Brain microvascular endothelial cell (primary cell): ENCODE results near the gene MOGAT2.
"Not testable (repeated sequence)": the region's sequence is repeated elsewhere in the genome, so short reads cannot be mapped to it uniquely, and the experiment has no call there.

Source experiments
- DNase-seq: peaks from one replicate; pipeline ENCODE4 v3.0.0-alpha.2; 2020
- H3K27ac ChIP-seq: fragments of 250-450 bp; sonication (Bioruptor Pico); 2 replicates; pipeline ENCODE4 v1.5.1; 2020; ENCODE audit warnings: mild to moderate bottlenecking, moderate library complexity
- H3K27me3 ChIP-seq: fragments of 250-450 bp; sonication (Bioruptor Pico); replicated peaks from 2 replicates; pipeline ENCODE4 v1.5.1; 2020; ENCODE audit warnings: mild to moderate bottlenecking
- H3K36me3 ChIP-seq: fragments of 250-450 bp; sonication (Bioruptor Pico); replicated peaks from 2 replicates; pipeline ENCODE4 v1.5.1; 2020; ENCODE audit warnings: mild to moderate bottlenecking
- H3K4me3 ChIP-seq: 2 replicates; pipeline ENCODE4 v1.5.1; 2011; ENCODE audit warnings: low read depth, mild to moderate bottlenecking, control low read depth, low read length, moderate library complexity
- CTCF ChIP-seq: IDR thresholded peaks from 2 replicates; pipeline ENCODE4 v1.5.1; 2011; ENCODE audit warnings: low read depth, mild to moderate bottlenecking, moderate library complexity, low read length, control low read depth, inconsistent platforms; ENCODE audit errors: missing control alignments
- in situ Hi-C: cut with HindIII; loops from 2 replicates; pipeline ENCODE4 v1.10.0; 2017; ENCODE audit warnings: low sequenced_read_pairs, low pct_ligation_motif_present

MOGAT2 gene

GRCh38 chr11:75740681-75741080 lies 23.0 kb downstream of the MOGAT2 start:
- in situ Hi-C loops: no loop called here
- Histone ChIP-seq H3K27ac (no peak overlapping the region), H3K36me3 (no peaks in the 10 kb centered on the region), H3K4me3 (no peak overlapping the region), H3K27me3 (peaks cover 3% of the 10 kb centered on the region)
- TF ChIP-seq CTCF: peak; percentile 15
- DNase-seq: no peak

GRCh38 chr11:75743159-75743558 lies 25.5 kb downstream of the MOGAT2 start:
- H3K4me3 ChIP-seq, DNase-seq, H3K27ac ChIP-seq, H3K36me3 ChIP-seq, H3K27me3 ChIP-seq, in situ Hi-C loops: not testable (repeated sequence)

GRCh38 chr11:75743711-75744563 lies 26.3 kb downstream of the MOGAT2 start:
- no peak for DNase-seq
- peaks cover 1% of the 10 kb centered on the region for H3K27me3 ChIP-seq

GRCh38 chr11:75745807-75746206 lies 28.2 kb downstream of the MOGAT2 start:
- no peak overlapping the region for H3K4me3 ChIP-seq
- no peak for TF ChIP-seq CTCF

More at GRCh38 chr11:75743711-75744563, 26.3 kb downstream of the MOGAT2 start:
- H3K27ac ChIP-seq: no peak overlapping the region
- TF ChIP-seq CTCF: no peak
- no peak overlapping the region for H3K4me3 ChIP-seq
- no peaks in the 10 kb centered on the region for H3K36me3 ChIP-seq
- in situ Hi-C loops: no loop called here

GRCh38 chr11:75748729-75749273 lies 31.2 kb downstream of the MOGAT2 start:
- H3K4me3 ChIP-seq, H3K27ac ChIP-seq, H3K27me3 ChIP-seq, DNase-seq, in situ Hi-C loops, H3K36me3 ChIP-seq: not testable (repeated sequence)

More at GRCh38 chr11:75745807-75746206, 28.2 kb downstream of the MOGAT2 start:
- in situ Hi-C loops: no loop called here
- Histone ChIP-seq H3K36me3 (no peaks in the 10 kb centered on the region), H3K27me3 (no peaks in the 10 kb centered on the region), H3K27ac (no peak overlapping the region)
- no peak for DNase-seq

- DNase-seq, in situ Hi-C loops, H3K4me3 ChIP-seq, H3K36me3 ChIP-seq, H3K27ac ChIP-seq, H3K27me3 ChIP-seq: not testable (repeated sequence)
These were observed 37.3 kb downstream of the MOGAT2 start for GRCh38 chr11:75754933-75755332.

GRCh38 chr11:75757651-75758050 lies 40.0 kb downstream of the MOGAT2 start:
- no peak for TF ChIP-seq CTCF
- H3K27ac ChIP-seq: no peak overlapping the region
- H3K4me3 ChIP-seq: no peak overlapping the region
- DNase-seq: no peak
- H3K27me3 ChIP-seq: no peaks in the 10 kb centered on the region
- no peaks in the 10 kb centered on the region for H3K36me3 ChIP-seq
- in situ Hi-C loops: no loop called here
